GM23338 (cell line): ENCODE results near the gene AKT2. TPM values are rescaled to one million over a fixed set of nuclear protein-coding genes. Genes with fewer than 3 reads are reported as not detected.

Experiments used
- ATAC-seq: fragments of 200-7000 bp; cut with Tn5 transposase; 3 replicates; pipeline ENCODE4 v1.9.1; 2020
- DNase-seq: peaks from one replicate; pipeline ENCODE4 v3.0.0-alpha.2; 2015; ENCODE audit warnings: low spot score
- H2AFZ ChIP-seq: fragments of 200-600 bp; sonication (generic); 2 replicates; pipeline ENCODE4 v1.8.0; 2016; ENCODE audit warnings: antibody characterized with exemption, mild to moderate bottlenecking, moderate library complexity
- H3F3A ChIP-seq: fragments of 200-600 bp; sonication (generic); replicated peaks from 2 replicates; pipeline ENCODE4 v1.8.0; 2017; ENCODE audit warnings: antibody characterized with exemption, mixed run types, low read depth
- H3K27ac ChIP-seq: fragments of 200-600 bp; sonication (generic); 2 replicates; pipeline ENCODE4 v1.6.1; 2016; ENCODE audit warnings: low read depth
- H3K27me3 ChIP-seq: fragments of 200-600 bp; sonication (generic); 2 replicates; pipeline ENCODE4 v1.8.0; 2016; ENCODE audit warnings: mild to moderate bottlenecking, mixed run types, moderate library complexity; ENCODE audit not compliant: insufficient read depth
- H3K36me3 ChIP-seq: fragments of 200-600 bp; sonication (generic); 2 replicates; pipeline ENCODE4 v1.8.0; 2016; ENCODE audit warnings: mild to moderate bottlenecking; ENCODE audit not compliant: insufficient read depth
- H3K4me1 ChIP-seq: fragments of 200-600 bp; sonication (generic); 2 replicates; pipeline ENCODE4 v1.8.0; 2016; ENCODE audit warnings: mild to moderate bottlenecking, moderate library complexity; ENCODE audit not compliant: insufficient read depth
- H3K4me2 ChIP-seq: fragments of 200-600 bp; sonication (generic); 2 replicates; pipeline ENCODE4 v1.7.1; 2017; ENCODE audit warnings: mixed run types
- H3K4me3 ChIP-seq: fragments of 200-600 bp; sonication (generic); 2 replicates; pipeline ENCODE4 v1.6.1; 2016; ENCODE audit warnings: mixed run types
- H3K79me2 ChIP-seq: fragments of 200-600 bp; sonication (generic); replicated peaks from 2 replicates; pipeline ENCODE4 v1.8.0; 2017; ENCODE audit warnings: mild to moderate bottlenecking; ENCODE audit not compliant: insufficient read depth
- H3K9me2 ChIP-seq: fragments of 200-600 bp; sonication (generic); 2 replicates; pipeline ENCODE4 v1.8.0; 2017; ENCODE audit not compliant: insufficient read depth
- H4K20me1 ChIP-seq: fragments of 200-600 bp; sonication (generic); replicated peaks from 2 replicates; pipeline ENCODE4 v1.8.0; 2017; ENCODE audit warnings: mild to moderate bottlenecking; ENCODE audit not compliant: insufficient read depth
- H3K27ac Mint-ChIP-seq: 2 replicates; pipeline ENCODE4 v1.8.0; 2020; ENCODE audit warnings: inconsistent platforms, mild to moderate bottlenecking, moderate library complexity, mixed read lengths
- H3K27me3 Mint-ChIP-seq: 3 replicates; pipeline ENCODE4 v1.8.0; 2022; ENCODE audit warnings: low read depth, mild to moderate bottlenecking, moderate library complexity, mixed read lengths, inconsistent platforms; ENCODE audit not compliant: insufficient read depth, poor library complexity
- H3K36me3 Mint-ChIP-seq: 3 replicates; pipeline ENCODE4 v1.8.0; 2021; ENCODE audit warnings: low read depth, mild to moderate bottlenecking, inconsistent platforms, moderate library complexity, mixed read lengths
- H3K4me1 Mint-ChIP-seq: 3 replicates; pipeline ENCODE4 v1.8.0; 2020; ENCODE audit warnings: mild to moderate bottlenecking, inconsistent platforms, mixed read lengths
- H3K4me3 Mint-ChIP-seq: 3 replicates; pipeline ENCODE4 v1.8.0; 2021; ENCODE audit warnings: moderate library complexity, mild to moderate bottlenecking, inconsistent platforms, mixed read lengths
- H3K9me3 Mint-ChIP-seq: 3 replicates; pipeline ENCODE4 v1.8.0; 2020; ENCODE audit warnings: moderate library complexity, mild to moderate bottlenecking, inconsistent platforms, mixed read lengths
- CREB1 ChIP-seq: fragments of 250-450 bp; sonication (Bioruptor Pico); IDR thresholded peaks from 2 replicates; pipeline ENCODE4 v1.5.0; 2020; ENCODE audit warnings: low read depth, mild to moderate bottlenecking, moderate library complexity
- ETS1 ChIP-seq: IDR thresholded peaks from 2 replicates; pipeline ENCODE4 v1.6.1; 2016; ENCODE audit warnings: antibody characterized with exemption
- STAT1 ChIP-seq: IDR thresholded peaks from one replicate; pipeline ENCODE4 v1.6.1; 2016; ENCODE audit warnings: antibody characterized with exemption; ENCODE audit not compliant: unreplicated experiment
- ZNF331 ChIP-seq: fragments of 250-450 bp; sonication (Bioruptor Pico); IDR thresholded peaks from 2 replicates; pipeline ENCODE4 v1.5.0; 2020; ENCODE audit warnings: low read depth, mild to moderate bottlenecking, moderate library complexity
- polyA plus RNA-seq: library from polyadenylated mRNA; unstranded; fragments of >200 nt; fragmentation: Nextera tagmentation; extraction: Ambion mirVana; gene quantifications from 2 replicates; pipeline ENCODE4 v1.2.1, GENCODE V29; 2016
- total RNA-seq: library from RNA; depleted of rRNA; stranded (reverse); fragments of >200 nt; shearing (Covaris generic); gene quantifications from 2 replicates; pipeline ENCODE4 v1.2.3, GENCODE V29; 2014
- TF ChIP-seq, protein P1 (sequence below): IDR thresholded peaks from one replicate; pipeline ENCODE4 v1.6.1; 2018; ENCODE audit warnings: antibody characterized with exemption; ENCODE audit not compliant: unreplicated experiment
- TF ChIP-seq, protein P2 (sequence below): fragments of 250-450 bp; sonication (Bioruptor Pico); IDR thresholded peaks from 2 replicates; pipeline ENCODE4 v1.5.0; 2020; ENCODE audit warnings: mild to moderate bottlenecking, moderate library complexity

AKT2 gene
- total and polyA plus RNA-seq, 2 experiments from 2014 or later = 17.6 to 123 TPM

DNA sequence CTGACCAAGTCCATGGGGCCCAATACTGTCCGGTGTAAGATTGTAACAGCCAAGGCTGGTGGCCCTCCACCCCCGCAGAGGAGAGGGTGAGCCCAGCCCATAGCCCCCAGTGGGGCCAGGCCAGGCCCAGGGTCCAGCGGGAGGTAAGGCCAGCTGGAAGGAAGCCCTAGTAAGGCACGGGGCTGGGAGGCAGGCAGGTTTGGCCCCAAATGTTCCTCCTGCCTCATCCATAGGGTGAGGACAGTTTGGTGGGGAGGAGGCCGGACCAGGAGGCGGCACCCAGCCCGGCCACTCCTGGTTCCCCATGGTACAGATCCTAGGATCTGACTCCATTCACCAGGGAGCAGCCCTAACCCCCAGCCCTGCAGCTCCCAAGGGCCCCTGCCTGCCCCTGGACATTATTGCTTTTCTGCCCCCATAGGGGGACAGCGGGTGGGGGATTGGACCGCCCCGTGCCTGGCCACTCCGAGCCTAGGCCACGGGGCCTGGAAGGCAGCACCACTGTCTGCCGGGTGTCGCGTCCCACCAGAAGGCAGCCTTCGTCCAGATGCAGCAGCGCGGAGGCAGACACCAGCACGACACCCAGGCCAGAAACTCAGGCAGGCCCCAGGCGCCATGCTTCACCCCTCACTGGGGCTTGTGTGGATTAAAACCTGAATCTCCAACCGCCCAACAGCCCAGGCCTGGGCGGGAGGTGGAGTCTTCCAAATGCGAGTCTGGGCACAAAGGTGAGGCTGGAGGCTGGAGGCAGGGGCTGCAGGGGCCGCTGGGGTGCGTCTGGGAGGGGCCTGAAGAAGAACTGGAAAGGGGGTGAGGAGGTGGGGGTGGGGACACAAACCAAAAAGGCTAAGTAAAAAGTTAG lies 52.0 kb downstream of the AKT2 start (continued):
- TF ChIP-seq ZNF331 (CRISPR knock-in tag) = no peak
- no peak for TF ChIP-seq CREB1
- TF ChIP-seq, protein P1, sequence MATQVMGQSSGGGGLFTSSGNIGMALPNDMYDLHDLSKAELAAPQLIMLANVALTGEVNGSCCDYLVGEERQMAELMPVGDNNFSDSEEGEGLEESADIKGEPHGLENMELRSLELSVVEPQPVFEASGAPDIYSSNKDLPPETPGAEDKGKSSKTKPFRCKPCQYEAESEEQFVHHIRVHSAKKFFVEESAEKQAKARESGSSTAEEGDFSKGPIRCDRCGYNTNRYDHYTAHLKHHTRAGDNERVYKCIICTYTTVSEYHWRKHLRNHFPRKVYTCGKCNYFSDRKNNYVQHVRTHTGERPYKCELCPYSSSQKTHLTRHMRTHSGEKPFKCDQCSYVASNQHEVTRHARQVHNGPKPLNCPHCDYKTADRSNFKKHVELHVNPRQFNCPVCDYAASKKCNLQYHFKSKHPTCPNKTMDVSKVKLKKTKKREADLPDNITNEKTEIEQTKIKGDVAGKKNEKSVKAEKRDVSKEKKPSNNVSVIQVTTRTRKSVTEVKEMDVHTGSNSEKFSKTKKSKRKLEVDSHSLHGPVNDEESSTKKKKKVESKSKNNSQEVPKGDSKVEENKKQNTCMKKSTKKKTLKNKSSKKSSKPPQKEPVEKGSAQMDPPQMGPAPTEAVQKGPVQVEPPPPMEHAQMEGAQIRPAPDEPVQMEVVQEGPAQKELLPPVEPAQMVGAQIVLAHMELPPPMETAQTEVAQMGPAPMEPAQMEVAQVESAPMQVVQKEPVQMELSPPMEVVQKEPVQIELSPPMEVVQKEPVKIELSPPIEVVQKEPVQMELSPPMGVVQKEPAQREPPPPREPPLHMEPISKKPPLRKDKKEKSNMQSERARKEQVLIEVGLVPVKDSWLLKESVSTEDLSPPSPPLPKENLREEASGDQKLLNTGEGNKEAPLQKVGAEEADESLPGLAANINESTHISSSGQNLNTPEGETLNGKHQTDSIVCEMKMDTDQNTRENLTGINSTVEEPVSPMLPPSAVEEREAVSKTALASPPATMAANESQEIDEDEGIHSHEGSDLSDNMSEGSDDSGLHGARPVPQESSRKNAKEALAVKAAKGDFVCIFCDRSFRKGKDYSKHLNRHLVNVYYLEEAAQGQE = no peak

DNA sequence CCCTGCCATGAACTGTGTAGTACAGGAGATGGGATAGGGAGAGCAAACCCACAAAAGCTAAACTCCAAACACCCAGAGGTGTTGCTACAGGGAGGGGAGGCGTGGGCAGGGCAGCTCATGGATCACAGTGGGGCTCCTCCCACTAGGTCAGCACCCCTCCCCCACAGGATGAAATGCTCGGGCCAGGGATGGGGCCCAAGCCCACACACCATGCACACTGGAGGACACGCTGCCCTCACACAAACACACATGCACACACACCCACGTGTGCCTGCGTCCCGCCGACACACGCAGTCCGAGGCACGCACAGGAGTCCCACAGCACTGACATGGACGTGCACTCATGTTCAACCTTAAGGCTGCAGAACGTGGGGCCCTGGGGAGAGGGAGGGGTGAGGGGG lies 52.7 kb downstream of the AKT2 start:
- H3K9me2 ChIP-seq = no peaks in the 10 kb centered on the region
- DNase-seq (no peak), ATAC-seq (peak; percentile 19)
- H3F3A ChIP-seq = 0 out of 2 replicates have a peak, but pooled peaks cover 3% of the 10 kb centered on the region
- H3K27me3 ChIP-seq = peaks cover 9% of the 10 kb centered on the region
- no peak overlapping the region for H3K27ac ChIP-seq
- H3K4me3 Mint-ChIP-seq = peak overlapping the region; percentile 32; the same call in 1 of the 3 replicates
- H3K9me3 Mint-ChIP-seq = no peaks in the 10 kb centered on the region
- peaks cover 11% of the 10 kb centered on the region; the same call in 2 of the 3 replicates for H3K36me3 Mint-ChIP-seq
- no peaks in the 10 kb centered on the region for H4K20me1 ChIP-seq
- peaks cover 17% of the 10 kb centered on the region for H3K27me3 Mint-ChIP-seq
- H2AFZ ChIP-seq = no peak overlapping the region
- H3K36me3 ChIP-seq = no peaks in the 10 kb centered on the region
- H3K4me3 ChIP-seq = no peak overlapping the region
- H3K79me2 ChIP-seq = no peaks in the 10 kb centered on the region
- peaks cover 28% of the 10 kb centered on the region for H3K4me1 Mint-ChIP-seq
- H3K4me2 ChIP-seq = no peak overlapping the region
- TF ChIP-seq, protein P2, sequence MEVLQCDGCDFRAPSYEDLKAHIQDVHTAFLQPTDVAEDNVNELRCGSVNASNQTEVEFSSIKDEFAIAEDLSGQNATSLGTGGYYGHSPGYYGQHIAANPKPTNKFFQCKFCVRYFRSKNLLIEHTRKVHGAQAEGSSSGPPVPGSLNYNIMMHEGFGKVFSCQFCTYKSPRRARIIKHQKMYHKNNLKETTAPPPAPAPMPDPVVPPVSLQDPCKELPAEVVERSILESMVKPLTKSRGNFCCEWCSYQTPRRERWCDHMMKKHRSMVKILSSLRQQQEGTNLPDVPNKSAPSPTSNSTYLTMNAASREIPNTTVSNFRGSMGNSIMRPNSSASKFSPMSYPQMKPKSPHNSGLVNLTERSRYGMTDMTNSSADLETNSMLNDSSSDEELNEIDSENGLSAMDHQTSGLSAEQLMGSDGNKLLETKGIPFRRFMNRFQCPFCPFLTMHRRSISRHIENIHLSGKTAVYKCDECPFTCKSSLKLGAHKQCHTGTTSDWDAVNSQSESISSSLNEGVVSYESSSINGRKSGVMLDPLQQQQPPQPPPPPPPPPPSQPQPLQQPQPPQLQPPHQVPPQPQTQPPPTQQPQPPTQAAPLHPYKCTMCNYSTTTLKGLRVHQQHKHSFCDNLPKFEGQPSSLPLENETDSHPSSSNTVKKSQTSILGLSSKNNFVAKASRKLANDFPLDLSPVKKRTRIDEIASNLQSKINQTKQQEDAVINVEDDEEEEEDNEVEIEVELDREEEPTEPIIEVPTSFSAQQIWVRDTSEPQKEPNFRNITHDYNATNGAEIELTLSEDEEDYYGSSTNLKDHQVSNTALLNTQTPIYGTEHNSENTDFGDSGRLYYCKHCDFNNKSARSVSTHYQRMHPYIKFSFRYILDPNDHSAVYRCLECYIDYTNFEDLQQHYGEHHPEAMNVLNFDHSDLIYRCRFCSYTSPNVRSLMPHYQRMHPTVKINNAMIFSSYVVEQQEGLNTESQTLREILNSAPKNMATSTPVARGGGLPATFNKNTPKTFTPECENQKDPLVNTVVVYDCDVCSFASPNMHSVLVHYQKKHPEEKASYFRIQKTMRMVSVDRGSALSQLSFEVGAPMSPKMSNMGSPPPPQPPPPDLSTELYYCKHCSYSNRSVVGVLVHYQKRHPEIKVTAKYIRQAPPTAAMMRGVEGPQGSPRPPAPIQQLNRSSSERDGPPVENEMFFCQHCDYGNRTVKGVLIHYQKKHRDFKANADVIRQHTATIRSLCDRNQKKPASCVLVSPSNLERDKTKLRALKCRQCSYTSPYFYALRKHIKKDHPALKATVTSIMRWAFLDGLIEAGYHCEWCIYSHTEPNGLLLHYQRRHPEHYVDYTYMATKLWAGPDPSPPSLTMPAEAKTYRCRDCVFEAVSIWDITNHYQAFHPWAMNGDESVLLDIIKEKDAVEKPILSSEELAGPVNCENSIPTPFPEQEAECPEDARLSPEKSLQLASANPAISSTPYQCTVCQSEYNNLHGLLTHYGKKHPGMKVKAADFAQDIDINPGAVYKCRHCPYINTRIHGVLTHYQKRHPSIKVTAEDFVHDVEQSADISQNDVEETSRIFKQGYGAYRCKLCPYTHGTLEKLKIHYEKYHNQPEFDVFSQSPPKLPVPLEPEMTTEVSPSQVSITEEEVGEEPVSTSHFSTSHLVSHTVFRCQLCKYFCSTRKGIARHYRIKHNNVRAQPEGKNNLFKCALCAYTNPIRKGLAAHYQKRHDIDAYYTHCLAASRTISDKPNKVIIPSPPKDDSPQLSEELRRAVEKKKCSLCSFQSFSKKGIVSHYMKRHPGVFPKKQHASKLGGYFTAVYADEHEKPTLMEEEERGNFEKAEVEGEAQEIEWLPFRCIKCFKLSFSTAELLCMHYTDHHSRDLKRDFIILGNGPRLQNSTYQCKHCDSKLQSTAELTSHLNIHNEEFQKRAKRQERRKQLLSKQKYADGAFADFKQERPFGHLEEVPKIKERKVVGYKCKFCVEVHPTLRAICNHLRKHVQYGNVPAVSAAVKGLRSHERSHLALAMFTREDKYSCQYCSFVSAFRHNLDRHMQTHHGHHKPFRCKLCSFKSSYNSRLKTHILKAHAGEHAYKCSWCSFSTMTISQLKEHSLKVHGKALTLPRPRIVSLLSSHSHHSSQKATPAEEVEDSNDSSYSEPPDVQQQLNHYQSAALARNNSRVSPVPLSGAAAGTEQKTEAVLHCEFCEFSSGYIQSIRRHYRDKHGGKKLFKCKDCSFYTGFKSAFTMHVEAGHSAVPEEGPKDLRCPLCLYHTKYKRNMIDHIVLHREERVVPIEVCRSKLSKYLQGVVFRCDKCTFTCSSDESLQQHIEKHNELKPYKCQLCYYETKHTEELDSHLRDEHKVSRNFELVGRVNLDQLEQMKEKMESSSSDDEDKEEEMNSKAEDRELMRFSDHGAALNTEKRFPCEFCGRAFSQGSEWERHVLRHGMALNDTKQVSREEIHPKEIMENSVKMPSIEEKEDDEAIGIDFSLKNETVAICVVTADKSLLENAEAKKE (CRISPR knock-in tag) = no peak
- no peak for TF ChIP-seq ETS1
- TF ChIP-seq, protein P1 = no peak
- TF ChIP-seq STAT1 = no peak
- no peak for TF ChIP-seq CREB1
- H3K4me1 ChIP-seq = peaks cover 21% of the 10 kb centered on the region
- no peak overlapping the region for H3K27ac Mint-ChIP-seq
